HEK293 (cell line): ENCODE measurements around the gene SETD3.

ENCODE experiments used
- CTCF ChIA-PET: fragments of 350-600 bp; formaldehyde crosslinking; extraction: SDS; loops from one replicate; lab custom pipeline; 2021; ENCODE audit warnings: antibody characterized with exemption; lab: Yijun Ruan, JAX
- POLR2A ChIA-PET: fragments of 300-600 bp; formaldehyde crosslinking; extraction: SDS; loops from one replicate; lab custom pipeline; 2020; ENCODE audit warnings: antibody characterized with exemption, inconsistent platforms; lab: Yijun Ruan, JAX
- H3K27ac ChIP-seq: fragments of 200-500 bp; sonication (Bioruptor generic); 2 replicates; pipeline ENCODE4 v1.5.1; 2014; ENCODE audit warnings: low read depth, low read length, control low read depth, inconsistent platforms; ENCODE audit errors: extremely low read depth
- H3K36me3 ChIP-seq, 2 experiments: fragments of 200-500 bp in 1 of 2; sonication (Bioruptor generic) in 1 of 2; 1 replicate in 1 of 2; 2 replicates in 1 of 2; pipeline ENCODE4 v1.5.1; 2014 to 2017; ENCODE audit warnings: inconsistent platforms in 2 of 2, low read length in 2 of 2; ENCODE audit not compliant: control insufficient read depth in 2 of 2, insufficient read depth in 1 of 2
- H3K4me1 ChIP-seq: fragments of 200-500 bp; sonication (Bioruptor generic); 2 replicates; pipeline ENCODE4 v1.5.1; 2014; ENCODE audit warnings: mild to moderate bottlenecking, low read length, inconsistent platforms; ENCODE audit not compliant: control insufficient read depth, insufficient read depth
- H3K4me3 ChIP-seq: 2 replicates; pipeline ENCODE4 v1.5.1; 2011; ENCODE audit warnings: low read depth, mild to moderate bottlenecking, control low read depth, low read length, moderate library complexity
- H3K9me3 ChIP-seq: fragments of 200-500 bp; sonication (Bioruptor generic); 2 replicates; pipeline ENCODE4 v1.5.1; 2014; ENCODE audit warnings: low read depth, low read length, inconsistent platforms; ENCODE audit not compliant: control insufficient read depth, insufficient read depth
- EGR2 ChIP-seq: fragments of 450-650 bp; formaldehyde crosslinking; IDR thresholded peaks from 2 replicates; pipeline ENCODE4 v1.5.1; 2016; ENCODE audit warnings: low read depth, missing biosample characterization, missing genetic modification characterization
- GLIS1 ChIP-seq: fragments of 450-650 bp; formaldehyde crosslinking; IDR thresholded peaks from 2 replicates; pipeline ENCODE4 v1.5.1; 2016; ENCODE audit warnings: missing biosample characterization, missing genetic modification characterization
- INSM2 ChIP-seq: fragments of 450-650 bp; formaldehyde crosslinking; IDR thresholded peaks from 2 replicates; pipeline ENCODE4 v1.5.1; 2016; ENCODE audit warnings: missing biosample characterization, missing genetic modification characterization
- OSR2 ChIP-seq: fragments of 450-650 bp; formaldehyde crosslinking; IDR thresholded peaks from 2 replicates; pipeline ENCODE4 v1.5.1; 2016; ENCODE audit warnings: missing biosample characterization, missing genetic modification characterization
- PRDM1 ChIP-seq: fragments of 450-650 bp; formaldehyde crosslinking; IDR thresholded peaks from 2 replicates; pipeline ENCODE4; 2016; ENCODE audit warnings: missing biosample characterization, missing genetic modification characterization
- SP2 ChIP-seq: fragments of 450-650 bp; formaldehyde crosslinking; IDR thresholded peaks from 2 replicates; pipeline ENCODE4 v1.5.1; 2016; ENCODE audit warnings: missing biosample characterization, missing genetic modification characterization
- WT1 ChIP-seq: fragments of 450-650 bp; formaldehyde crosslinking; IDR thresholded peaks from 2 replicates; pipeline ENCODE4 v1.5.1; 2016; ENCODE audit warnings: missing biosample characterization, missing genetic modification characterization
- ZBTB17 ChIP-seq: fragments of 450-650 bp; formaldehyde crosslinking; IDR thresholded peaks from 2 replicates; pipeline ENCODE4 v1.5.1; 2016; ENCODE audit warnings: missing biosample characterization, missing genetic modification characterization
- ZEB2 ChIP-seq: fragments of 450-650 bp; formaldehyde crosslinking; IDR thresholded peaks from 2 replicates; pipeline ENCODE4 v1.5.1; 2016; ENCODE audit warnings: missing biosample characterization, missing genetic modification characterization
- ZFP37 ChIP-seq: fragments of 450-650 bp; formaldehyde crosslinking; IDR thresholded peaks from 2 replicates; pipeline ENCODE4 v1.5.1; 2016; ENCODE audit warnings: missing biosample characterization, missing genetic modification characterization
- ZNF133 ChIP-seq: fragments of 450-650 bp; formaldehyde crosslinking; IDR thresholded peaks from 2 replicates; pipeline ENCODE4 v1.5.1; 2016; ENCODE audit warnings: missing biosample characterization, missing genetic modification characterization
- ZNF175 ChIP-seq: fragments of 450-650 bp; formaldehyde crosslinking; IDR thresholded peaks from 2 replicates; pipeline ENCODE4 v1.5.1; 2016; ENCODE audit warnings: missing biosample characterization, missing genetic modification characterization
- ZNF239 ChIP-seq: fragments of 450-650 bp; formaldehyde crosslinking; IDR thresholded peaks from 2 replicates; pipeline ENCODE4 v1.5.1; 2016; ENCODE audit warnings: missing biosample characterization, missing genetic modification characterization
- ZNF248 ChIP-seq: fragments of 450-650 bp; formaldehyde crosslinking; IDR thresholded peaks from 2 replicates; pipeline ENCODE4 v1.5.1; 2017; ENCODE audit warnings: missing biosample characterization, missing genetic modification characterization
- ZNF341 ChIP-seq: fragments of 450-650 bp; formaldehyde crosslinking; IDR thresholded peaks from 2 replicates; pipeline ENCODE4; 2016; ENCODE audit warnings: low read depth, missing biosample characterization, missing genetic modification characterization
- ZNF350 ChIP-seq: fragments of 450-650 bp; formaldehyde crosslinking; IDR thresholded peaks from 2 replicates; pipeline ENCODE4 v1.5.0; 2017; ENCODE audit warnings: missing biosample characterization, mild to moderate bottlenecking, missing genetic modification characterization
- ZNF423 ChIP-seq: fragments of 450-650 bp; formaldehyde crosslinking; IDR thresholded peaks from 2 replicates; pipeline ENCODE4 v1.5.1; 2016; ENCODE audit warnings: missing biosample characterization, missing genetic modification characterization
- ZNF530 ChIP-seq: fragments of 450-650 bp; formaldehyde crosslinking; IDR thresholded peaks from 2 replicates; pipeline ENCODE4 v1.5.1; 2016; ENCODE audit warnings: low read depth, missing biosample characterization, missing genetic modification characterization
- ZNF639 ChIP-seq: fragments of 450-650 bp; formaldehyde crosslinking; IDR thresholded peaks from 2 replicates; pipeline ENCODE4 v1.5.1; 2016; ENCODE audit warnings: missing biosample characterization, missing genetic modification characterization
- ZNF654 ChIP-seq: fragments of 450-650 bp; formaldehyde crosslinking; IDR thresholded peaks from 2 replicates; pipeline ENCODE4 v1.5.1; 2016; ENCODE audit warnings: low read depth, missing biosample characterization, missing genetic modification characterization
- ZNF677 ChIP-seq: fragments of 450-650 bp; IDR thresholded peaks from 2 replicates; pipeline ENCODE4 v1.5.0; 2018; ENCODE audit warnings: missing biosample characterization, mild to moderate bottlenecking, missing genetic modification characterization, moderate library complexity
- ZSCAN16 ChIP-seq: fragments of 450-650 bp; formaldehyde crosslinking; IDR thresholded peaks from 2 replicates; pipeline ENCODE4 v1.5.1; 2016; ENCODE audit warnings: missing biosample characterization, missing genetic modification characterization
- TF ChIP-seq, protein P1 (sequence below): fragments of 450-650 bp; formaldehyde crosslinking; IDR thresholded peaks from 2 replicates; pipeline ENCODE4 v1.5.1; 2016; ENCODE audit warnings: missing biosample characterization, missing genetic modification characterization
- TF ChIP-seq, protein P2 (sequence below): fragments of 450-650 bp; IDR thresholded peaks from 2 replicates; pipeline ENCODE4 v1.5.1; 2018; ENCODE audit warnings: missing biosample characterization, mild to moderate bottlenecking, missing genetic modification characterization
- TF ChIP-seq, protein P3 (sequence below): fragments of 450-650 bp; formaldehyde crosslinking; IDR thresholded peaks from 2 replicates; pipeline ENCODE4 v1.5.1; 2016; ENCODE audit warnings: missing biosample characterization, missing genetic modification characterization
- TF ChIP-seq, protein P4 (sequence below): fragments of 450-650 bp; formaldehyde crosslinking; IDR thresholded peaks from 2 replicates; pipeline ENCODE4 v1.5.1; 2016; ENCODE audit warnings: missing biosample characterization, missing genetic modification characterization

Gene SETD3

DNA sequence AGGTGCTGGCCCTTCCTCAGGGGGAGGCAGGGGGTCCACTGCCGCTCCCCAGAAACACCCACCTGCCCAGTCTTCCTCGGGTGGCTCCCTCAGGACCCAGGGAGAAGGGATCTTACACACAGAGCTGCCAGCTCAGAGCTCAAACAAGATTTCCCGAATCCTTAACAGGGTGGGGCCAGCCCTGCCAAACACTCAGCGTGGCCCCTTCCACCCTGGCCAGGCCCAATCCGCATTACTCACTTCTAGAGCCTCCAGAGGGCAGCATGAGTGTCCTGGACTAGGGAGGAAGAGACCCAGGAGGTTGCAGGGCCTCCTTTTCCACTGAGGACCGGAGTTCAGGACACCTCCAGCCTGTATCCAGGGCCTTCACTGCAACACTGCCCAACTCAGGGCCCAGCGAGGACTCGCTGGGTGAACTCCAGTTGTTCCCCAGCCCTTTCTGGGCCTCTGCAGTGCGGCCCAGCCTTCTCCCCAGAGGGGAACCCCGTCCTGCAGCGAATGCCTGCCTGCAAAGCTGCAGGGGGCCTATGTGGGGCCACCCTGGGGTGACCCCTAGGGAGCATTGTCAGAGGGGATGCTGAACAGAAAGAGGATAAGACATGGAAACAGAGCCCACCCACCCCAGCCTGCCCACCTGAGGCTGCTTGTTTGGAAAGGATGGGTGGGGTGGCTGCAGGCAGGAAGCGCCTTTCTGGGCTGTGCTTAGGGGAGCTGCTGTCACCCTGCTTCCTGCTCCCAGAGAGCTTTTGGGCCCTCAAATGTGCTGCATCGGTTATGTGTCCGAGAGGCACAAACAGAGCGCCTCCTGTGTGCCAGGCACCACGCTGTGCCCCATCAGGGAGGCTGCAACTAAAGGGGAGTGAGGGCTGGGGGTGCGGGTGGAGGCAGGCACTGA, 44.4 kb upstream of the SETD3 start (continued):
- TF ChIP-seq ZNF639 (tag by site-specific recombination) (no peak), ZNF654 (tag by site-specific recombination) (peak; percentile 21), ZNF423 (tag by site-specific recombination) (peak; percentile 65; the same call in 1 of the 2 replicates), ZNF239 (no peak), ZNF530 (no peak), ZBTB17 (tag by site-specific recombination) (peak; percentile 61), ZNF133 (tag by site-specific recombination) (no peak), GLIS1 (tag by site-specific recombination) (peak; percentile 86), ZSCAN16 (tag by site-specific recombination) (no peak)
- TF ChIP-seq, protein P1, sequence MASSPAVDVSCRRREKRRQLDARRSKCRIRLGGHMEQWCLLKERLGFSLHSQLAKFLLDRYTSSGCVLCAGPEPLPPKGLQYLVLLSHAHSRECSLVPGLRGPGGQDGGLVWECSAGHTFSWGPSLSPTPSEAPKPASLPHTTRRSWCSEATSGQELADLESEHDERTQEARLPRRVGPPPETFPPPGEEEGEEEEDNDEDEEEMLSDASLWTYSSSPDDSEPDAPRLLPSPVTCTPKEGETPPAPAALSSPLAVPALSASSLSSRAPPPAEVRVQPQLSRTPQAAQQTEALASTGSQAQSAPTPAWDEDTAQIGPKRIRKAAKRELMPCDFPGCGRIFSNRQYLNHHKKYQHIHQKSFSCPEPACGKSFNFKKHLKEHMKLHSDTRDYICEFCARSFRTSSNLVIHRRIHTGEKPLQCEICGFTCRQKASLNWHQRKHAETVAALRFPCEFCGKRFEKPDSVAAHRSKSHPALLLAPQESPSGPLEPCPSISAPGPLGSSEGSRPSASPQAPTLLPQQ (tag by site-specific recombination): peak; percentile 87

DNA sequence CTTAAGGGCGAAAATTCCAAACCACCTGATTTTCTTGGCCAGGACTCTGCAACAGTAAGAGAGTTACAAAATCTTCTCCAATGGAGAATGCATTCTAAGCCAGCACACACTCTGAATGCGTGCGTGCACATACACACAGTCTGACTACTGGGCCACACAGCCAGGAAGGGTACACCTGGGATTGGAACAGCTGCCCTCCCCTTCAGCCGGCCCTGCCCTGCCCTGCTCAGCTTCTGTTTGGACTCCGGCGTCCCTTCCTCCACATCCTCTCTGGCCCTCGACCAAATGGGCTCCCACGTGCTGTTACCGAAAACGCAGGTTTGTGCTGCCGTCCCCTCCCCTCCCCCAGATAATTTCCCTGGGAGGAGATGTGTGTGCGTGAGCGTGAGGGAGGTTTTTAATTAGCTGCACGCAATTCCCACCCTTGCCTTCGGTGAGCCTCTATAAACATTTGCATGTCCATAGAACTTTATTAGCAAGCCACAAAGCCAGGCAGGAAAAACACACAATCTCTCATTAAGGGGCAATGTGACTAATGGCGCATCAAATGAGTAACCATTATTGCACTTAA, 43.5 kb upstream of the SETD3 start:
- ChIA-PET POLR2A (interaction anchor here (1.0 to 1.3 kb wide), 2 partner anchors 10 to 81 kb away, joined by 3 to 4 read pairs; no protein-coding TSS in a partner anchor), CTCF (interaction anchor here (0.7 to 1.8 kb wide), 11 partner anchors 29 to 316 kb away, joined by 3 to 8 read pairs (median 3); no protein-coding TSS in a partner anchor)
- Histone ChIP-seq H3K9me3 (no peaks in the 10 kb centered on the region), H3K36me3 (peaks cover 0 to 5% of the 10 kb centered on the region in 2 experiments; a peak in 1 of 3 replicates), H3K4me1 (peaks cover 25% of the 10 kb centered on the region), H3K27ac (no peak overlapping the region), H3K4me3 (no peak overlapping the region)
- TF ChIP-seq ZNF175 (tag by site-specific recombination): no peak
- TF ChIP-seq EGR2: peak; percentile 96
- TF ChIP-seq, protein P2, sequence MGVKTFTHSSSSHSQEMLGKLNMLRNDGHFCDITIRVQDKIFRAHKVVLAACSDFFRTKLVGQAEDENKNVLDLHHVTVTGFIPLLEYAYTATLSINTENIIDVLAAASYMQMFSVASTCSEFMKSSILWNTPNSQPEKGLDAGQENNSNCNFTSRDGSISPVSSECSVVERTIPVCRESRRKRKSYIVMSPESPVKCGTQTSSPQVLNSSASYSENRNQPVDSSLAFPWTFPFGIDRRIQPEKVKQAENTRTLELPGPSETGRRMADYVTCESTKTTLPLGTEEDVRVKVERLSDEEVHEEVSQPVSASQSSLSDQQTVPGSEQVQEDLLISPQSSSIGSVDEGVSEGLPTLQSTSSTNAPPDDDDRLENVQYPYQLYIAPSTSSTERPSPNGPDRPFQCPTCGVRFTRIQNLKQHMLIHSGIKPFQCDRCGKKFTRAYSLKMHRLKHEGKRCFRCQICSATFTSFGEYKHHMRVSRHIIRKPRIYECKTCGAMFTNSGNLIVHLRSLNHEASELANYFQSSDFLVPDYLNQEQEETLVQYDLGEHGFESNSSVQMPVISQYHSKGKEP (tag by site-specific recombination): peak; percentile 47; the same call in 1 of the 2 replicates
- TF ChIP-seq ZEB2 (tag by site-specific recombination): no peak
- TF ChIP-seq ZNF239: no peak
- no peak for TF ChIP-seq SP2 (tag by site-specific recombination)
- TF ChIP-seq OSR2 (tag by site-specific recombination): peak; percentile 56; the same call in 1 of the 2 replicates
- no peak for TF ChIP-seq ZNF248 (tag by site-specific recombination)
- TF ChIP-seq ZNF350: no peak
- TF ChIP-seq, protein P3, sequence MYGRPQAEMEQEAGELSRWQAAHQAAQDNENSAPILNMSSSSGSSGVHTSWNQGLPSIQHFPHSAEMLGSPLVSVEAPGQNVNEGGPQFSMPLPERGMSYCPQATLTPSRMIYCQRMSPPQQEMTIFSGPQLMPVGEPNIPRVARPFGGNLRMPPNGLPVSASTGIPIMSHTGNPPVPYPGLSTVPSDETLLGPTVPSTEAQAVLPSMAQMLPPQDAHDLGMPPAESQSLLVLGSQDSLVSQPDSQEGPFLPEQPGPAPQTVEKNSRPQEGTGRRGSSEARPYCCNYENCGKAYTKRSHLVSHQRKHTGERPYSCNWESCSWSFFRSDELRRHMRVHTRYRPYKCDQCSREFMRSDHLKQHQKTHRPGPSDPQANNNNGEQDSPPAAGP (tag by site-specific recombination): peak; percentile 96
- TF ChIP-seq, protein P4, sequence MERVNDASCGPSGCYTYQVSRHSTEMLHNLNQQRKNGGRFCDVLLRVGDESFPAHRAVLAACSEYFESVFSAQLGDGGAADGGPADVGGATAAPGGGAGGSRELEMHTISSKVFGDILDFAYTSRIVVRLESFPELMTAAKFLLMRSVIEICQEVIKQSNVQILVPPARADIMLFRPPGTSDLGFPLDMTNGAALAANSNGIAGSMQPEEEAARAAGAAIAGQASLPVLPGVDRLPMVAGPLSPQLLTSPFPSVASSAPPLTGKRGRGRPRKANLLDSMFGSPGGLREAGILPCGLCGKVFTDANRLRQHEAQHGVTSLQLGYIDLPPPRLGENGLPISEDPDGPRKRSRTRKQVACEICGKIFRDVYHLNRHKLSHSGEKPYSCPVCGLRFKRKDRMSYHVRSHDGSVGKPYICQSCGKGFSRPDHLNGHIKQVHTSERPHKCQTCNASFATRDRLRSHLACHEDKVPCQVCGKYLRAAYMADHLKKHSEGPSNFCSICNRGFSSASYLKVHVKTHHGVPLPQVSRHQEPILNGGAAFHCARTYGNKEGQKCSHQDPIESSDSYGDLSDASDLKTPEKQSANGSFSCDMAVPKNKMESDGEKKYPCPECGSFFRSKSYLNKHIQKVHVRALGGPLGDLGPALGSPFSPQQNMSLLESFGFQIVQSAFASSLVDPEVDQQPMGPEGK: 0 out of 2 replicates have a peak, but pooled peaks have one; percentile 0
- no peak for TF ChIP-seq PRDM1
- TF ChIP-seq ZNF341 (tag by site-specific recombination): peak; percentile 72; the same call in 1 of the 2 replicates
- TF ChIP-seq ZFP37 (tag by site-specific recombination): no peak
- TF ChIP-seq ZNF677 (tag by site-specific recombination): no peak
- peak; percentile 91 for TF ChIP-seq WT1 (tag by site-specific recombination)
- peak; percentile 48 for TF ChIP-seq GLIS1 (tag by site-specific recombination)
- no peak for TF ChIP-seq INSM2 (tag by site-specific recombination)
